Thoracic aorta (tissue), 2 donors: ENCODE data around the gene LUC7L3. TPM values are rescaled to one million over a fixed set of nuclear protein-coding genes. Genes with fewer than 3 reads are reported as not detected.

ENCODE experiments used
- ATAC-seq: fragments of 150-250 bp; one replicate; pipeline ENCODE4 v1.8.0; 2017; ENCODE audit warnings: low read depth; ENCODE audit not compliant: insufficient number of reproducible peaks, low FRiP score
- DNase-seq: peaks from one replicate; pipeline ENCODE4 v3.0.0-alpha.2; 2020; ENCODE audit warnings: low spot score
- H3K27ac ChIP-seq, 2 donors: fragments of 200-600 bp; sonication (generic); 1 replicate in 1 of 2; 2 replicates in 1 of 2; pipeline ENCODE4 v1.5.1; 2016; ENCODE audit warnings: mild to moderate bottlenecking in 2 of 2, moderate library complexity in 2 of 2
- H3K27me3 ChIP-seq: fragments of 200-600 bp; sonication (generic); replicated peaks from 2 replicates; pipeline ENCODE4 v1.6.0; 2016; ENCODE audit warnings: mild to moderate bottlenecking; ENCODE audit not compliant: insufficient read depth
- H3K36me3 ChIP-seq: fragments of 200-600 bp; sonication (generic); one replicate; pipeline ENCODE4 v1.5.1; 2016
- H3K4me1 ChIP-seq, 2 donors: fragments of 200-600 bp; sonication (generic); 1 replicate in 1 of 2; 2 replicates in 1 of 2; pipeline versions ENCODE4 v1.5.1 to v1.6.0; 2016; ENCODE audit warnings: low read depth in 2 of 2, mild to moderate bottlenecking in 1 of 2; ENCODE audit not compliant: control insufficient read depth in 1 of 2
- H3K4me3 ChIP-seq: fragments of 200-600 bp; sonication (generic); 2 replicates; pipeline ENCODE4 v1.5.1; 2016; ENCODE audit warnings: mild to moderate bottlenecking
- H3K9me3 ChIP-seq: fragments of 200-600 bp; sonication (generic); 2 replicates; pipeline ENCODE4 v1.5.1; 2016
- total RNA-seq, 2 donors: library from RNA; depleted of rRNA; stranded (reverse); fragments of >200 nt; gene quantifications; one replicate each; pipeline versions ENCODE4 v1.1.0 to v1.2.3, GENCODE V29; 2016
- TF ChIP-seq, protein P1 (sequence below): fragments of 200-600 bp; sonication (generic); IDR thresholded peaks from one replicate; pipeline ENCODE4 v1.5.1; 2019; ENCODE audit warnings: antibody characterized with exemption

Gene LUC7L3
- total RNA-seq, 2 donors from 2014 or later, result 60.8 to 136 TPM

DNA sequence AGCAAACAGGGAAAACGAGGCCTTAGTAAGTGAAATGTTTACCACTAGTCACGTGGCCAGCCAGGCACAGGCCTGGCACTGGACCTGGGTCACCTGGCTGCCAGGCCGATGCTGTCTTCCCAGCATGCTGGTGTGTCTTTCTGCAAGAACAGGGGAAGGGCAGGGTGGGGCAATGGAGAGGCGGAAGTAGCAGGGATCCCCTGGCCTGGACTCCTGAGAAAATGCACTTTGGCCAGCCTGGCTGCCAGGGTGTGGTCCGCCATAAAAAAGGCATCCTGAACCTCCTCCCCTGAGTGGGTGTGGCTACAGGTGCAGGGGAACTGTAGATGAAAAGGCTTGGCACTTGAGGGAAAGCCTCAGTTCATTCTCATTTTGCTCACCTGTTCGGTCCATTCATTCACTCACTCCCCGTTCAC lies 49.0 kb downstream of the LUC7L3 start:
- Histone ChIP-seq H3K4me3 (no peak overlapping the region), H3K36me3 (no peaks in the 10 kb centered on the region), H3K4me1 (peaks cover 18 to 25% of the 10 kb centered on the region in 2 donors), H3K27me3 (no peaks in the 10 kb centered on the region), H3K27ac (no peak overlapping the region), H3K9me3 (no peaks in the 10 kb centered on the region)
- ATAC-seq, result no peak
- DNase-seq, result no peak
- TF ChIP-seq, protein P1, sequence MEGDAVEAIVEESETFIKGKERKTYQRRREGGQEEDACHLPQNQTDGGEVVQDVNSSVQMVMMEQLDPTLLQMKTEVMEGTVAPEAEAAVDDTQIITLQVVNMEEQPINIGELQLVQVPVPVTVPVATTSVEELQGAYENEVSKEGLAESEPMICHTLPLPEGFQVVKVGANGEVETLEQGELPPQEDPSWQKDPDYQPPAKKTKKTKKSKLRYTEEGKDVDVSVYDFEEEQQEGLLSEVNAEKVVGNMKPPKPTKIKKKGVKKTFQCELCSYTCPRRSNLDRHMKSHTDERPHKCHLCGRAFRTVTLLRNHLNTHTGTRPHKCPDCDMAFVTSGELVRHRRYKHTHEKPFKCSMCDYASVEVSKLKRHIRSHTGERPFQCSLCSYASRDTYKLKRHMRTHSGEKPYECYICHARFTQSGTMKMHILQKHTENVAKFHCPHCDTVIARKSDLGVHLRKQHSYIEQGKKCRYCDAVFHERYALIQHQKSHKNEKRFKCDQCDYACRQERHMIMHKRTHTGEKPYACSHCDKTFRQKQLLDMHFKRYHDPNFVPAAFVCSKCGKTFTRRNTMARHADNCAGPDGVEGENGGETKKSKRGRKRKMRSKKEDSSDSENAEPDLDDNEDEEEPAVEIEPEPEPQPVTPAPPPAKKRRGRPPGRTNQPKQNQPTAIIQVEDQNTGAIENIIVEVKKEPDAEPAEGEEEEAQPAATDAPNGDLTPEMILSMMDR, result no peak

DNA sequence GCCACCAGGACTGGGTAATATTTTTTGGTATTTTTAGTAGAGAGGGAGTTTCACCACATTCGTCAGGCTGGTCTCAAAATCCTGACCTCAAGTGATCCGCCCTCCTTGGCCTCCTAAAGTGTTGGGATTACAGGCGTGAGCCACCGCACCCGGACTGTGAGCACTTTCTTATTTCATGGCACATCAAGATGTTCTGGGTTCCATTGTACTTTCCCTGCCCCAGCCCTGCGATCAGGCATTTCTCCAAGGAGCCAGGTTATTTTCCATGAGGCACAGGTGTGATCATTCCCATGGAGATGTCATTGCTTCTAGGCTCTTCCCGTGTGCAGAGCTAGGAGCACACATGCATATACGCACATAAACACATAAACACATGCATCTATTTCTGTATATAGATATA lies 50.5 kb downstream of the LUC7L3 start:
- H3K27ac ChIP-seq, result no peak overlapping the region
- ATAC-seq (no peak), DNase-seq (no peak)
- no peaks in the 10 kb centered on the region for H3K9me3 ChIP-seq
- H3K4me3 ChIP-seq, result no peak overlapping the region
- TF ChIP-seq, protein P1, result no peak
- peaks cover 8 to 10% of the 10 kb centered on the region in 2 donors for H3K4me1 ChIP-seq
- H3K36me3 ChIP-seq, result no peaks in the 10 kb centered on the region
- H3K27me3 ChIP-seq, result no peaks in the 10 kb centered on the region

DNA sequence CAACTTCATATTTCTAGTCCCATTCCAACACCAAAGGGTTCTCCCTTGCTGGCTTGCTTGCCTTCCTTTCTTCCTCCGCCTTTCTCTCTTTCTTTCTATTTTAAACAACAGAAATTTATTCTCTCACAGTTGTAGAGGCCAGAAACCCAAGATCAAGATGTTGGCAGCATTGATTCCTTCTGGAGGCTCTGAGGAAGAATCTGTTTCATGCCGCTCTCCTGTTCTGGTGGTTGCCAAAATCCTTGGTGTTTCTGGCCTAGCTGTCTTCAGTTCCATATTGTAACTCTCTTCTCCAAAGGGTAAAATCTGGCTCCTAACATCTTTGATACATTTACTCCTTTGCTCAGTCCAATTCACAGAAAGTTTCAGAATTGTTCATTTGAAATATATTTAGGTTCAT lies 50.9 kb downstream of the LUC7L3 start:
- ATAC-seq (no peak), DNase-seq (no peak)
- peaks cover 3 to 5% of the 10 kb centered on the region in 2 donors for H3K4me1 ChIP-seq
- H3K4me3 ChIP-seq, result no peak overlapping the region
- H3K36me3 ChIP-seq, result no peaks in the 10 kb centered on the region
- TF ChIP-seq, protein P1, result no peak
- H3K27ac ChIP-seq, result no peak overlapping the region
- H3K27me3 ChIP-seq, result no peaks in the 10 kb centered on the region
- H3K9me3 ChIP-seq, result no peaks in the 10 kb centered on the region

DNA sequence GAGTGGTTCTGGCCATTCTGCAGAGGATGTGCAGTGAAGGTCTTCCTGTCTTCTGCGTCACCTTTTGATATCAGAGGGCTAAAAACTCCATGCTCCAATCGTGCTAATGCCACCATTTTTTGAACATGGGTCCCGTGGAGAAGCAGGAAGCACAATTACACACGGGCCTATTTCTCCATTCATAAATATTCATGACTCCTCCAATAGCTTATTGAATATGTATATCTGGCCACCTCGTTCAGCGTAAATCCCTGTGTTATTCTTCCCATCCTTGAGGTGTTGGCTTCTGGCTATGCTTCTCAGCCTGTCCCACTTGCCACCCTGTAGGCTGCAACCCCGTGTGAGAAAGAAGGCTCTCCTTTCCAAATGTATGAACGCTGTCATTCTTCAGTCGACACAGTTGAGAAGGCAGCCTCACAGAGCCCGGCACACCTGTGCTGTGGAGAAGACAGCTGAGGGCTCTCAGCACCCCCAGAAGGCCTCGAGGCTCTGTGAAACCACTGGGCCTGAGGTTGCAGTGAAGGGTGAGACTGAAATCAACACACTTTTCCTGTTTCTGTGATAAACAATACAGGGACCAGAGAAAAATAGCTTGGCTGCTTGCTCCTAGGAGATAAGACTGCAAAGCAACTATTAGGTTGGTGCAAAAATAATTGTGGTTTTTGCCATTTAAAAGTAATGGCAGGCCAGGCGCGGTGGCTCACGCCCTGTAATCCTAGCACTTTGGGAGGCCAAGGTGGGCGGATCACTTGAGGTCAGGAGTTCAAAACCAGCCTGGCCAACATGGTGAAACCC lies 52.8 kb downstream of the LUC7L3 start:
- Histone ChIP-seq H3K27me3 (no peaks in the 10 kb centered on the region), H3K36me3 (no peaks in the 10 kb centered on the region), H3K4me1 (no peaks in the 10 kb centered on the region), H3K4me3 (no peak overlapping the region), H3K9me3 (no peaks in the 10 kb centered on the region), H3K27ac (no peak overlapping the region)
- ATAC-seq (no peak), DNase-seq (no peak)
- TF ChIP-seq, protein P1, result no peak

DNA sequence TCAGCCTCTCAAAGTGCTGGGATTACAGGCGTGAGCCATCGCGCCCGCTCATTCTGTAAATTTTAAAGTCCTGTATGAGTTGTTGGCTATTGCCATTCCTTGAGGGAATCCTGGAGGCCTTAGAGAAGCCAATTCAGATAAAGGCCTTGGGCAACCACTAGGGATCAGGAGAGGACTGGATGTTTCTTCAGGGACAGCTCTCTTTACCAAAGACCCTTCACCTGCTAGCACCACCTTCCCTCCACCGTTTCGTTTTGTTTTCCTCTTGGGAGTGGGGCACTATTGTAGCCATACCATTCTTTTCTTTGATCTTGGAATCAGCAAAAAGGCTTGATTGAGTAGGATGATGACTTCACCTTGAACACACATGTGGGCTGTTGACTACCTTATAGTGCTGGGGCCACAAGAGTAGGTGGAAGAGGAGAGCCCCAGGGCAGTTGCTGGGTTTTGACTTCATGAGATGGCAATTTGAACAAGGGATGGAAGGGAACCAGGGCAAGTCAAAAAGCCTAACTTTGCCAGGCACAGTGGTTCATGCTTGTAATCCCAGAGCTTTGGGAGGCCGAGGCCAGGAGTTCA lies 54.9 kb downstream of the LUC7L3 start:
- Histone ChIP-seq H3K27me3 (no peaks in the 10 kb centered on the region), H3K27ac (no peak overlapping the region), H3K4me3 (no peak overlapping the region), H3K4me1 (no peaks in the 10 kb centered on the region), H3K36me3 (no peaks in the 10 kb centered on the region), H3K9me3 (no peaks in the 10 kb centered on the region)
- DNase-seq, result no peak
- TF ChIP-seq, protein P1, result no peak
- no peak for ATAC-seq
